Glutamatergic neuron (in vitro differentiated cells): ENCODE measurements around the gene SRM. TPM values are rescaled to one million over a fixed set of nuclear protein-coding genes. Genes with fewer than 3 reads are reported as not detected.
A peak's percentile ranks its signal among the peaks of the same experiment; 100 is the strongest.
"Not testable (repeated sequence)": the region's sequence is repeated elsewhere in the genome, so short reads cannot be mapped to it uniquely, and the experiment has no call there.

Experiments used
- DNase-seq: peaks from one replicate; pipeline ENCODE4 v3.0.0; 2022
- H3K27ac Mint-ChIP-seq: one replicate; pipeline ENCODE4 v1.8.0; 2020; ENCODE audit warnings: mild to moderate bottlenecking, mixed read lengths, inconsistent platforms; ENCODE audit not compliant: unreplicated experiment
- H3K27me3 Mint-ChIP-seq: one replicate; pipeline ENCODE4 v1.8.0; 2020; ENCODE audit warnings: mild to moderate bottlenecking, moderate library complexity, mixed read lengths, inconsistent platforms; ENCODE audit not compliant: unreplicated experiment
- H3K36me3 Mint-ChIP-seq: one replicate; pipeline ENCODE4 v1.8.0; 2020; ENCODE audit warnings: mild to moderate bottlenecking, mixed read lengths, inconsistent platforms; ENCODE audit not compliant: unreplicated experiment
- H3K4me1 Mint-ChIP-seq: one replicate; pipeline ENCODE4 v1.8.0; 2020; ENCODE audit warnings: mild to moderate bottlenecking, low read depth, mixed read lengths, inconsistent platforms; ENCODE audit not compliant: unreplicated experiment
- H3K4me3 Mint-ChIP-seq: one replicate; pipeline ENCODE4 v1.8.0; 2020; ENCODE audit warnings: mild to moderate bottlenecking, mixed read lengths, inconsistent platforms; ENCODE audit not compliant: unreplicated experiment
- H3K9me3 Mint-ChIP-seq: one replicate; pipeline ENCODE4 v1.8.0; 2020; ENCODE audit warnings: mild to moderate bottlenecking, moderate library complexity, mixed read lengths, inconsistent platforms; ENCODE audit not compliant: unreplicated experiment
- total RNA-seq: library from RNA; stranded (reverse); fragmentation: NEBNext Ultra II Directional; extraction: Animal tissue kit (Norgen Biotek cat#: 25700); gene quantifications from one replicate; pipeline ENCODE4 v1.2.1, GENCODE V29; 2021; ENCODE audit not compliant: unreplicated experiment
- TF ChIP-seq, protein P1 (sequence below): fragments of 200-600 bp; sonication (generic); IDR thresholded peaks from one replicate; pipeline ENCODE4 v1.5.0; 2021; ENCODE audit not compliant: partially characterized antibody, unreplicated experiment

The SRM gene
- total RNA-seq, 1 donor from 2014 or later, result 79.4 TPM

- H3K9me3 Mint-ChIP-seq, result peaks cover 2% of the 10 kb centered on the region
- H3K4me1 Mint-ChIP-seq, result no peaks in the 10 kb centered on the region
- no peaks in the 10 kb centered on the region for H3K36me3 Mint-ChIP-seq
- H3K27me3 Mint-ChIP-seq, result peaks cover 5% of the 10 kb centered on the region
- no peak overlapping the region for H3K4me3 Mint-ChIP-seq
- H3K27ac Mint-ChIP-seq, result no peak overlapping the region
- no peak for DNase-seq
- TF ChIP-seq, protein P1, sequence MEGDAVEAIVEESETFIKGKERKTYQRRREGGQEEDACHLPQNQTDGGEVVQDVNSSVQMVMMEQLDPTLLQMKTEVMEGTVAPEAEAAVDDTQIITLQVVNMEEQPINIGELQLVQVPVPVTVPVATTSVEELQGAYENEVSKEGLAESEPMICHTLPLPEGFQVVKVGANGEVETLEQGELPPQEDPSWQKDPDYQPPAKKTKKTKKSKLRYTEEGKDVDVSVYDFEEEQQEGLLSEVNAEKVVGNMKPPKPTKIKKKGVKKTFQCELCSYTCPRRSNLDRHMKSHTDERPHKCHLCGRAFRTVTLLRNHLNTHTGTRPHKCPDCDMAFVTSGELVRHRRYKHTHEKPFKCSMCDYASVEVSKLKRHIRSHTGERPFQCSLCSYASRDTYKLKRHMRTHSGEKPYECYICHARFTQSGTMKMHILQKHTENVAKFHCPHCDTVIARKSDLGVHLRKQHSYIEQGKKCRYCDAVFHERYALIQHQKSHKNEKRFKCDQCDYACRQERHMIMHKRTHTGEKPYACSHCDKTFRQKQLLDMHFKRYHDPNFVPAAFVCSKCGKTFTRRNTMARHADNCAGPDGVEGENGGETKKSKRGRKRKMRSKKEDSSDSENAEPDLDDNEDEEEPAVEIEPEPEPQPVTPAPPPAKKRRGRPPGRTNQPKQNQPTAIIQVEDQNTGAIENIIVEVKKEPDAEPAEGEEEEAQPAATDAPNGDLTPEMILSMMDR, result no peak
Measured at GRCh38 chr1:11080931-11081330, 21.1 kb upstream of the SRM start.

DNA sequence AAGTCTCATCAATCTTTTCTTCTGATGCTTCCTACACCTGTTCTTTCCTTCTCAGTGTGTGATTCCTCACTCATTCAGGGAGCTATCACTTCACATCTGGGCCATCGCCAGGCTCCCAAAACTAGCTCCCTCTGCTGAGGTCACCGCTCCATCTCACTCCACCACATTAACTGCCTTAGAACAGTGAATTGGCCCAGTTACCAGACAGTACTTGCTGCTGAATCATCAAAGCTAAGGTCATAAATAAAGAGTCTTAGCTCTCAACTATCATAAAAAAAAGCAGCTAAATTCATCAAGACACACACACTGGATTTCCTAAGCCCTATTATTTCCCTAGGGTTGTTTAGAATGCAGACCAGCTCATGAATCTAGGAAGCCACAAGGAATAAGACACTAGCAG is 18.8 kb upstream of the SRM start:
- H3K36me3 Mint-ChIP-seq, result no peaks in the 10 kb centered on the region
- TF ChIP-seq, protein P1, result no peak
- peaks cover 2% of the 10 kb centered on the region for H3K9me3 Mint-ChIP-seq
- H3K27ac Mint-ChIP-seq, result peak overlapping the region; percentile 59
- peaks cover 5% of the 10 kb centered on the region for H3K27me3 Mint-ChIP-seq
- H3K4me3 Mint-ChIP-seq, result no peak overlapping the region
- no peaks in the 10 kb centered on the region for H3K4me1 Mint-ChIP-seq
- no peak for DNase-seq

DNA sequence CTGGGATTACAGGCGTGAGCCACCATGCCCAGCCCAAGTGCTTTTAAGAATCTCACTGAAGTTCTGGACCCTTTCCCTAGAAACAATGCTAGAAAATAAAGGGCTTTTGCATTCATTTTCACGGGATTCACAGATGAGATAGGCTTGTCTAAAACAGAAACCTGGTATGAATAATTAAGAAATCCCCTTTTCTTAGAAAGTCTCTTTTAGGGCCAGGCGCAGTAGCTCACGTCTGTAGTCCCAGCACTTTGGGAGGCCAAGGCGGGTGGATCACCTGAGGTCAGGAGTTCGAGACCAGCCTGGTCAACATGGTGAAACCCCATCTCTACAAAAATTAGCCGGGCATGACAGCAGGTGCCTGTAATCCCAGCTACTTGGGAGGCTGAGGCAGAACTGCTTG is 13.6 kb upstream of the SRM start:
- not testable (repeated sequence) for H3K27ac Mint-ChIP-seq, DNase-seq, H3K36me3 Mint-ChIP-seq, H3K4me3 Mint-ChIP-seq
- H3K27me3 Mint-ChIP-seq, result peaks cover 16% of the 10 kb centered on the region
- peaks cover 26% of the 10 kb centered on the region for H3K4me1 Mint-ChIP-seq
- H3K9me3 Mint-ChIP-seq, result peaks cover 11% of the 10 kb centered on the region

DNA sequence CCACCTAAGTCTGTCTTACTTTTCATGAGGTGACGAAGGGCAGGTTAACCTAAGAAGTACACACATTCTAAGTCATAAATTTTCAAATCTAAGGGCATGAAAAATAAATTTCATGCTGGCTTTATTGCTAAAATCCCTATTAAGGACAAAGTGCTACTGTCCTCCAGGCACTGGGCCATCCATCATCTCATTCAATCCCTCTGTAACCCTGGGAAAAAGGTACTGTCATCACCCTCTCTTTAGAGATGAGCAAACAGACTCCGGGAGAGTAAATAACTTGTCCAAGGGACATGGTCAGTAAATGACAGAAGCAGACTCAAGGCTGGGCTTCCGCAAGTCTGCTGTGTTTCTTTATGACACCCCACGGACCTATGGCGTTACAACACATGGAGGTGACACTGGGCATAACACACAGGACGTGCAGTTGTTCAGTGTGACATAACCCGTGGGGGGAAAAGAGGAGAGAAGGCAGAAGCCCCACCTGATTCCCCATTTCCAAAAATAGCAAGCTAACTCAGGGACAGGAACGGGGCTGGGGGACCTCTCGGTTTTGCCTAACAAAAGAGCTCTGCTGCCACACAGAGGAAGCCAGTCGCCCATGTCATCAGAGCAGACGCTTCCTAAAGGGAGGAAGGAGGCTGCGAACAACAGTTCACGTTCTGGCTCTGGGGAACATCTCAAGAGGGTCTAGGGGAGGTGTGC is 12.5 kb upstream of the SRM start:
- Mint-ChIP-seq H3K4me1 (peaks cover 26% of the 10 kb centered on the region), H3K27me3 (peaks cover 16% of the 10 kb centered on the region), H3K9me3 (peaks cover 11% of the 10 kb centered on the region), H3K36me3 (peaks cover 7% of the 10 kb centered on the region), H3K27ac (peak overlapping the region; percentile 83), H3K4me3 (peak overlapping the region; percentile 76)
- TF ChIP-seq, protein P1, result no peak
- peak; percentile 48 for DNase-seq

GRCh38 chr1:11071463-11072215 is 11.8 kb upstream of the SRM start:
- TF ChIP-seq, protein P1, result no peak
- H3K4me3 Mint-ChIP-seq, result peak overlapping the region; percentile 76
- peaks cover 26% of the 10 kb centered on the region for H3K4me1 Mint-ChIP-seq
- H3K36me3 Mint-ChIP-seq, result peaks cover 7% of the 10 kb centered on the region
- peak; percentile 66 for DNase-seq
- peaks cover 16% of the 10 kb centered on the region for H3K27me3 Mint-ChIP-seq
- peaks cover 11% of the 10 kb centered on the region for H3K9me3 Mint-ChIP-seq
- H3K27ac Mint-ChIP-seq, result peak overlapping the region; percentile 97
